RWPE2 (cell line): ENCODE data around the gene MT1H.

ENCODE experiments used
- ATAC-seq: fragments of 200-7000 bp; cut with Tn5 transposase; 3 replicates; pipeline ENCODE4 v1.9.1; 2021; ENCODE audit warnings: low read depth
- DNase-seq: peaks from one replicate; pipeline ENCODE4 v3.0.0-alpha.2; 2020; ENCODE audit warnings: low spot score
- H3K27ac ChIP-seq: fragments of 450-650 bp; 2 replicates; pipeline ENCODE4 v1.5.1; 2017; ENCODE audit warnings: mild to moderate bottlenecking; ENCODE audit not compliant: poor library complexity, severe bottlenecking
- H3K27me3 ChIP-seq: fragments of 250-450 bp; sonication (Bioruptor Pico); 2 replicates; pipeline ENCODE4 v1.5.1; 2021; ENCODE audit warnings: mild to moderate bottlenecking, moderate library complexity; ENCODE audit not compliant: insufficient read depth, poor library complexity, severe bottlenecking
- H3K36me3 ChIP-seq: fragments of 250-450 bp; sonication (Bioruptor Pico); 2 replicates; pipeline ENCODE4 v1.5.1; 2020; ENCODE audit warnings: low read depth, mild to moderate bottlenecking, moderate library complexity
- H3K4me1 ChIP-seq: fragments of 250-450 bp; sonication (Bioruptor Pico); 2 replicates; pipeline ENCODE4 v1.5.1; 2021; ENCODE audit warnings: mild to moderate bottlenecking, moderate library complexity; ENCODE audit not compliant: insufficient read depth, poor library complexity, severe bottlenecking
- H3K4me3 ChIP-seq: fragments of 250-450 bp; sonication (Bioruptor Pico); 2 replicates; pipeline ENCODE4 v1.5.1; 2021; ENCODE audit warnings: mild to moderate bottlenecking, moderate library complexity; ENCODE audit not compliant: severe bottlenecking
- H3K9me3 ChIP-seq: fragments of 250-450 bp; sonication (Bioruptor Pico); 2 replicates; pipeline ENCODE4 v1.5.1; 2021; ENCODE audit warnings: mild to moderate bottlenecking, moderate library complexity; ENCODE audit not compliant: severe bottlenecking
- CTCF ChIP-seq: fragments of 450-650 bp; IDR thresholded peaks from one replicate; pipeline ENCODE4 v1.5.1; 2017; ENCODE audit warnings: mild to moderate bottlenecking, moderate library complexity; ENCODE audit not compliant: poor library complexity, severe bottlenecking

The MT1H gene

GRCh38 chr16:56636616-56637413 is 32.8 kb upstream of the MT1H start:
- no peak for DNase-seq
- no peak for TF ChIP-seq CTCF
- ATAC-seq, result 0 out of 3 replicates have a peak, but pooled peaks have one; percentile 39
- Histone ChIP-seq H3K27ac (no peak overlapping the region), H3K36me3 (no peaks in the 10 kb centered on the region), H3K4me1 (no peaks in the 10 kb centered on the region), H3K9me3 (no peaks in the 10 kb centered on the region), H3K4me3 (no peak overlapping the region), H3K27me3 (no peaks in the 10 kb centered on the region)

GRCh38 chr16:56637814-56638750 is 31.5 kb upstream of the MT1H start, which contains the start of gene MT1A:
TSS of gene MT1A (plus strand) at chr16:56638666. CDS start at chr16:56638739, 73 bp downstream.
- no peak for TF ChIP-seq CTCF
- H3K36me3 ChIP-seq, result no peaks in the 10 kb centered on the region
- H3K9me3 ChIP-seq, result no peaks in the 10 kb centered on the region
- ATAC-seq (no peak), DNase-seq (no peak)
- H3K27me3 ChIP-seq, result no peaks in the 10 kb centered on the region
- no peak within 1 kb of the TSS for H3K4me3 ChIP-seq
- H3K27ac ChIP-seq, result no peak within 1 kb of the TSS
- H3K4me1 ChIP-seq, result no peaks in the 10 kb centered on the region

GRCh38 chr16:56639045-56639444 is 30.6 kb upstream of the MT1H start:
- Histone ChIP-seq H3K4me1 (no peaks in the 10 kb centered on the region), H3K4me3 (no peak overlapping the region), H3K36me3 (no peaks in the 10 kb centered on the region), H3K27ac (no peak overlapping the region), H3K27me3 (no peaks in the 10 kb centered on the region), H3K9me3 (no peaks in the 10 kb centered on the region)
- ATAC-seq, result no peak
- no peak for TF ChIP-seq CTCF
- DNase-seq, result no peak

- Histone ChIP-seq H3K4me1 (no peaks in the 10 kb centered on the region), H3K9me3 (no peaks in the 10 kb centered on the region), H3K4me3 (no peak overlapping the region), H3K36me3 (no peaks in the 10 kb centered on the region), H3K27ac (no peak overlapping the region), H3K27me3 (no peaks in the 10 kb centered on the region)
- ATAC-seq, result no peak
- no peak for TF ChIP-seq CTCF
- no peak for DNase-seq
Measured at GRCh38 chr16:56640076-56640475, 29.5 kb upstream of the MT1H start.
